HG03139 (cell line): Measurements from ENCODE around the gene UBALD2.
A peak's percentile ranks its signal among the peaks of the same experiment; 100 is the strongest.
"Not testable (repeated sequence)": the region's sequence is repeated elsewhere in the genome, so short reads cannot be mapped to it uniquely, and the experiment has no call there.

Experiments
- ATAC-seq: cut with Tn5 transposase; IDR thresholded peaks from one replicate; pipeline ENCODE4 v1.9.1; 2021; ENCODE audit not compliant: unreplicated experiment

UBALD2 gene

DNA sequence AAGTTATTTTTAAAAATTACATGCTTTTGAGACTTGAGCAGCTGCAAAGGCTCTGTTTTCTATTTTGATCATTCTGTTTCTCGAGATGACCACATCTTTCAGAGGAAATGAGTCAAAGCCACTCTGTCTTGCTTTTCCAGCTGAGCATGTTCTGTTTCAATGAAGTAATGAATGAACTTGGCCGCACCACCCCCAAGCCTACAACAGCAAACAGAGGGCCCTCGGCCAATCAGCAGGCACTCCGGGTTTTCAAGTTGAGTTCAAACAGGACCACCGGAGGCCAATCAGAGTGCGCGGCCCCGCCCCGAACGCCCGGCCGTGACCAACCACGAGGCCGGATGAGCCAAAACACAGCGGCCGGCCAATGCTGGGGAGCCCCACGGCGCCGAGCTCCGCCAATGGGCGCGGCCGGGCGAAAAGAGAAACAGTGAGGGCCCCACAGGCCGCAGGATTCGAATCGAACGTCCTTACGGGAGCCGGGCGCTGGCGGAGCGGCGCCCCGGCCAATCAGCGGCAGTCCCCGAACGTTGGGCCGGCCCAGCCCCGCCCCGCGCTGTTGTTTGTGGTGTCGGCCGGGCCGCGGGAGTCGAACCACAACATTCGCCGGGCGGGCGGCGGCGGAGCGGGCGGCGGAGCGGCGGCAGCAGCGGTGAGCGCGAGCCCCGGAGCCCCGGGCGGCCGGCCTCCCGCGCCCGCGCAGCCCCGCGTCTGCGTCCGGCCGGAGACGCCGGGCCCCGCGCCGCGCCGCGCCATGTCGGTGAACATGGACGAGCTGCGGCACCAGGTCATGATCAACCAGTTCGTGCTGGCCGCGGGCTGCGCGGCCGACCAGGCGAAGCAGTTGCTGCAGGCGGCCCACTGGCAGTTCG, at the start of gene UBALD2:
UBALD2 (plus strand) TSS at position 594 of the 869 bp plus-strand sequence; CDS start at position 752, 158 bp downstream.
- peak; percentile 73 for ATAC-seq

DNA sequence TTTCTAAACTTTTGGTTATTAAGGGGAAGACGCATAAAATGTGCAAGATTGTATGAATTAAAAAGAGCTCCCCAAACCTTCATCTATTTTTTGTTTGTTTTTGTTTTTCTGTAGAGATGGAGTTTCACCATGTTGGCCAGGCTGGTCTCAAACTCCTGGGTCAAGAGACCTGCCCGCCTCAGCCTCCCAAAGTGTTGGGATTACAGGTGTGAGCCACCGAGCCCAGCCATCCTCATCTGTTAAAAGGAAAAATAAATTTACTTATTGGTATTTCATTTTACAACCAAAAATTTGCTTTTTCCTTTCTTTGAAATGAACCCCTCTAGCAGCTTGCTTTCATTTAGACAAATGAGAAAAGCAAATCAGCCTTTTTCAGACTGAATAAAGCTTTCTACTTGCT, 48.1 kb upstream of the UBALD2 start:
- no peak for ATAC-seq

DNA sequence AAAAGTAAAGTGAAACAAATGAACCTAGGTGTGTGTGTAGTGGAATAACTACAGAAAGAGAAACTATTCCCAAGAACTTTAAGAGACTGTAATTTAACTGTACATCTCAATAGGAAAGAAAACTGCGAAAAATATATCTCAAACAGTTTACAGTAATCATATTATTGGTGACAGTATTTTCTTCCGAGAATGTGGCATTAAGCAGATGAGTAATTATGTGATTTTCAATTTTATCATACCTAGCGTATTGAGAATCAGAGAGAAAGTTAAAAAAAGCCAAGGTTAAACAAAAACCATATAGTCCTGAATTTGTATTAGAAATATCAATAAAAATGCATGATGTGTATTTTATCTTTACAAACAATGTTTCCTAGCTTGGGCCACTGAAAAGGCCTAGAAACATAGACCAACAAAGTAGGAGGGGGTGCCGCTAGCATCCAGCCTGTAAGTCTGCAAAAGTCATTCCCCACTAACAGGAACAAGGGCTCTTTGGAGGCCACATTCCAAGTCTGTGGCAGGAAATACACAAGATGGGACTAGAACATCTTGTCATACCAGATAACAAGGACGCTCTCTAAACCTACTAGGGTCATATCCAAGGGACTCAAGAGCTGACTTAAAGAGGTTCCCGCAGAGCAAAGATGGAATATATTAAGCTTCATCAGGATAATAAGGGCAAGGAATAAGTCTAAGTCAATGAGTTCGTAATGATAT, 45.3 kb upstream of the UBALD2 start:
- no peak for ATAC-seq

DNA sequence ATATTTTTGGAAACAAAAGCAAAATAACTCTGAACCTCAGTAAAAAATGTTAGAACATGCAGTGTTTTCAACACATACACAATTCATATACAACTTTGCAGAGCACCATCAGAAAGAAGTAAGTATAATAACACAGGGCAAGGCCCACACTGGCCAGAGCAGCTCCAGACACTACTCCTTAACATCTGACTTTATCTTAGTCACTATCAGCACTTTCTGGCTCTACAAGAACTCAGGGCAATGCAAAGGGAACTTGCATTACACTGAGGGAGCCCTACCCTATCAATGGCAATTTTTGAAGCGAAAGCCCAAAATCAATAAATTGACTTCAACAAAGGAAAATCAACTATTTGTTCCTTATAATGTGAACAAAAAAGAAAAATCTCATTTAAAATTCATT, 41.3 kb upstream of the UBALD2 start:
- no peak for ATAC-seq

DNA sequence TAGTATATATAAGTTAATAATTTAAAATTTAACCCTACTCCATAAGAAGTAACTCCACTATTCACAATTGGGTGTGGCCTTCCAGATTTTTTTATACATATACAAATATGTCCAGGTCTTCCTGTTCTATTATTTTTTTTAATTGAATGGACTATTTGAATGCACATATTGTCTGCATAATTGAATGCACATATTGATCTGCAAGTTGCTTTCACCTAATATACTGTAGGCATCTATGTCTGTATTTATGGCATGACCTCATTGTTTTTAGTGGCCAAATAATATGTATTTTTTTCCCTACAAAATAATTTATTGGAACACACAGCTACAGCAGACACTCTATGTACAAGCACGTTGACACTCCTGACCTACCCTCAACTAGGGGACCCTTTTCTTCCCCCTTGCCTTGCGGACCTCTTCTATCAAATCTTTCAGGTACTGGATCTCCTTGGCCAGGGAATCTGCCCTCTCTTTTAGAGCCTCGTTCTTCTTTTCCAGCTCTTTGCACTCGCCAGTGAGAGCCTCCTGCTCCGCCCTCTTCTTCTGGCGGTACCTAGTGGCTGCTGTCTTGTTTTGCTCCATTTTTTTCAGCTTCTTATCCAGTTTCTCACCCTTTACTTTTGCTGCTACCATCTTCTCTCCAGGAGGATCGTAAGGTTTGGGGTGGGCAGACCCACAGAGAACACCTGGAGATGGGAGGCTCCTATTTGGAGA, 39.6 kb upstream of the UBALD2 start:
- ATAC-seq = not testable (repeated sequence)

DNA sequence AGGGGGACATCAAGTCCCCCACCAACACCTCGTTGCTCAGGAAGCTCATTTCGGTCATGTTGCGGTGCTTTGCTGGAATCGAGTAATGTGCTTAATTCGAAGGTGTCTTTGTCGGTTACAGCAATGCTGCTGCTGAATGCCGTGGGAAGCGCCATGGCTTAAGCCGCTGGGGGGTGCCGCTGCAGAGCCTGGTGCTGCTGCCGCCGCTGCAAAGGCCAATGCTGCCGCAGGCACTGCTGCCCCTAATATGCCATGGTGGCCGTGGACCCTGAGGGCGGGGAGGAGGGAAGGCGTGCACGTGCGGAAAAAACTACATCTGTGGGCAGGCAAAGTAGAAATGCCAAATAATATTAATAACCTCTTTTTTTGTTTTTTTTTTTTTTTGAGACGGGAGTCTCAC, 38.4 kb upstream of the UBALD2 start:
- ATAC-seq = not testable (repeated sequence)

DNA sequence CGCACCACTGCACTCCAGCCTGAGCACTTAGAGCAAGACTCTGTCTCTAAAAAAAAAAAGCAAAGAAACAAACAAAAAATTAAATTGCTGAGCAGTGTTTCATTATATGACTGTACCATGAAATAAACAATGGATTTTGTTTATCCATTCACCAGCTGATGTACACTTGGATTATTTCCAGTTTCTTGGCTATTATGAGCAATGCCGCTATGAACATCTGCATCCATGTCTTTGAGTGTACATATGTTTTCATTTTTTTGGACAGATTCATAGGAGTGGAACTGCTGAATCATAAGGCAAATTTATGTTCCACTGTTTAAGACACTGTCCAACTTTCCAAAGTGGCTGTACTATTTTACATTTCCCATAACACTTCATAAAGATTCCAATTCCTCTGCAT, 32.8 kb upstream of the UBALD2 start:
- ATAC-seq = no peak

DNA sequence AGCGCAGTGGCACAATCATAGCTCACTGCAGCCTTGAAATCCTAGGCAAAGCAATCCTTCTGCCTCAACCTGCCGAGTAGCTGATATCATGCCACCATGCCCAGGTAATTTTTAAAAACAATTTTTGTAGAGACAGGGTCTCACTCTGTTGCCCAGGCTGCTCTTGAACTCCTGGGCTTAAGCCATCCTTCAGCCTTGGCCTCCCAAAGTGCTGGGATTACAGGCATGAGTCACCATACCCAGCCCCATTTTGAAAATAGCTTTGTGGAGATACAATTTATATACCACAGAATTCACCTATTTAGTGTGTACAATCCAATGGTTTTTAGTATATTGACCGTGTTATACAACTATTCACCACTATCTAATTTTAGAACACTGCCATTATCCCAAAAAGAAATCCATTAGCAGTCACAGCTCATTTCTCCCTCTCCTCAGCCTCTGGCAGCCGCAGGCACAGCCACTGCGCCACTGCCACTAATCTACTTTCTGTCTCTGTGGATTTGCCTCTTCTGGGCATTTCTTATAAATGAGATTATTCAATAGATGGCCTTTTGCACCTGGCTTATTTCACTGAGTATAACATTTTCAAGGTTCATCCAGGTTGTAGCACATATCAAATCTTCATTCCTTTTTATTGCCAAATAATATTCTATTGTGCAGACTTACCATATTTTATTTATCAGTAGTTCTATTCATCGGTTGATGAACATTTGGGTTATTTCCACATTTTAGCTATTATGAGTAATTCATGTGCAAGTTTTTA, 31.4 kb upstream of the UBALD2 start:
- ATAC-seq = no peak

DNA sequence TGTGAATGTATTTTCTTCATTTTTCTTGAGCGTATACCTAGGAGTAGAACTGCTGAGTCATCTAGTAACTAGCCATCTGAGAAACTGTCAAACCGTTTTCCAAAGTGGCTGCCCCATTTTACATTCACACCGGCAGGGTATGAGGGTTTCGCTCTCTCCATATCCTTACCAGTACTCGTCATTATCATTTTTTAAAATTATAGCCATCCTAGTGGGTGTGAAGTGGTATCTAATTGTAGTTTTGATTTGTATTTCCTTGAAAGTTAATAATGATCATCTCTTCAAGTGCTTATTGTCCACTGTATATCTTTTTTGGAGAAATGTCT, 30.8 kb upstream of the UBALD2 start:
- ATAC-seq = no peak

DNA sequence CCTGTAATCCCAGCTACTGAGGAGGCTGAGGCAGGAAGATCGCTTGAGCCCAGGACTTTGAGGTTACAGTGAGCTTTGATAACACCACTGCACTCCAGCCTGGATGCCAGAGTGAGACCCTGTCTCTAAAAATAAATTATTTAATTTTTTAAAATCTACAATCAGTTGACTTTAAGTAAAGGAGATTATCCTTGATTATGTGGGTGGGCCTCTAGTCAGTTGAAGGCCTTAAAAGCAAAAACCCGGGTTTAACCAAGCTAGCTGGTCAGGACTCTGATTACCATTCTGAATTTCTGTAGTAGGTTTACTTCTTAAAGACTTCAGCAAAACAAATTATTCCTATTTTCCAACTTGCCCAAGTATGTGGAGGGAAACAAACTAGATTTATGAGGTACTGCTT, 29.3 kb upstream of the UBALD2 start:
- ATAC-seq = no peak

DNA sequence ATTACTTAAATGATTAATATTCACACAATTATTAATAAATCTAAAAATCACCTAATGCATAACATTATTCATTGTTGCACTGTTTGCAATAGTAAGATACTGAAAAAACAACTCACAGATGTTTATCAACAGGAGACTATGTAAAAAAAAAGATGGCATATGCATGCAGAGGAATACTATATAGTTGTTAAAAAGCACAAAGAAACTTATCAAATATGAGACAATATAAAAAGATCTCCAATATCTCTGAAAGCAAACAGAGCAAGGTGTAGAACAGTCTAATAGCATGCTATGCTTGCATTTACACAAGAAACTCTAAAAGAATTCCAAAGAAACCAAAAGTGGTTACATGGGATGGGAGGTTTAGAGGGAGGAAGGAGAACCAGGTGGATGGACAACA, 28.5 kb upstream of the UBALD2 start:
- ATAC-seq = no peak

DNA sequence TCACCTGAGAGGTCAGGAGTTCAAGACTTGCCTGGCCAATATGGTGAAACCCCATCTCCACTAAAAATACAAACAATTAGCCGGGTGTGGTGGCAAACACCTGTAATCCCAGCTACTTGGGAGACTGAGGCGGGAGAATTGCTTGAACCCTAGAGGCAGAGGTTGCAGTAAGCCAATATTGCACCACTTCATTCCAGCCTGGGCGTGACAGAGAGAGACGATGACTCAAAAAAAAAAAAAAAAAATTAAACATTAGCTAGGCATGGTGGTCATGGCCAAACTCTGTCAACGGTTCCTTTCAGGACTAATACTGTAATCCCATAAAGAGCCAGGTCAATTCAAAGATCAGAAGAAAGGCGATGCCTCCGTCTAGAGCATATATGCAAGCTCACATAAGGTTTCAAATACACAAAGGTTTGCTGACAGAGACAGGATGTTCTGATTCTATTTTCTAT, 27.3 kb upstream of the UBALD2 start:
- no peak for ATAC-seq

DNA sequence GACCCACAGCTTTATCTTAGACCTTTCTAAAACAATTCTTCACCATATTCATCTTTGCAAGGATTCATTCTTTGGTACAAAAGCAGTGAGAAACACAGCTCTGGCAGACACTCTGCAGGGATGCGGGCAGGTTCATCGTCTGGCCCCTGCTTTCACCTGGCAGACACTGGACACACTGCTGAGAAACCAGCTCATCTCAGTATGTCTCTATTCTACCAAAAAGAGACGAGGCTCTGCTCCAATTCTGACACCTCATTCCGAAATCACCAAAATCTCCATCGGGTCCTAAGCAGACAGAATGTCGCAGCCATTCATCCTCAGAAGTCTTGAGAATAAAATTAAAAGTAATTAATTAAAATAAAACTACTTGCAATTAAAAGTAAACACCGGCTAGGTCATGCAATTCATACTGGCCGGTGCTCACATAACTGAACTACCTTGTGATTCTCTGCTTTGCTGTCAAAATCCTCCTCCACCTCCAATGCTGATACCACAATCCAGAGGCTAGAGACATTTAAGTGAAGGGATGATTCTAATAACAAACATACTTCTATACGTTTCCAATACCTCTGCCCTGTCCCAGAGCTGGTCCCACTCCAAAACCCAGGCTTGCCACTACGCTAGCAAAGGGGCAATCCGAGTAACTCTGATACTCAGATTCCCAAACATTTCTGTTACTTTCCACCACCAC, 26.2 kb upstream of the UBALD2 start:
- no peak for ATAC-seq

DNA sequence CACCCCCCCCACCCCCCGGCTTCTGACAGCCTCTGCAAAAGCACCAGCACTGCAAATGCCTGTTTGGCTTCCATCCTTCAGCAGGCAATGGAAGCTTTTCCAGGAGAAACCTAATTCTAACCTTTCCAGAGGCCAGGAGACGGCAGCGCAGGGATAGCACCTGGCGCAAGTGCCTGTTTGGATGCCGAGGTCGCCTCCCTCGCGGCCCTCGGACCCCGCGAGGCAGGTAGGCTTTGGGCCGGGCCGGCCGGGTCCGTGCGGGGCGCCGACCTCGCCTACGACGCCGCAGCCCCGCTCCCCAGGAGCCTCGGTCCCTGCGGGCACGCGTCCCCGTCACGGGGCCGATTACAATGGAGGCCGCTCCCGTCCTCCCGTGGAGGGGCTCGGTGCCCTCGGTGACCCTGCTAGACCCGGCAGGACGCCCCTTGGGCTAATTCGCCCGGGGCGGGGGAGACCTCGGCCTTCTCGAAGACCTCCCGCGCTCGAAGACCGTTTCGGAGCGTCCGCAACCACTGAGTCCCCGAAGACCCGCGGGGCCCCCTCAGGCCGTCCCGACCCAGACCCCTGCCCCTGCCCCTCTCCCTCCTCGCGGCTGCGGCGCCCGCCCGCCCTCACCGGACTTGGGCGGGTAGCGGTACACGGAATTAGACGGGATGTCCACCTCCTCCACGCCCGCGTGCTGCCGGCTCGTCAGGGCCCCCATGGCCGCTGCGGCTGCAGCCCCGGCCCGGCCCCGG, 25.4 kb upstream of the UBALD2 start:
- no peak for ATAC-seq

DNA sequence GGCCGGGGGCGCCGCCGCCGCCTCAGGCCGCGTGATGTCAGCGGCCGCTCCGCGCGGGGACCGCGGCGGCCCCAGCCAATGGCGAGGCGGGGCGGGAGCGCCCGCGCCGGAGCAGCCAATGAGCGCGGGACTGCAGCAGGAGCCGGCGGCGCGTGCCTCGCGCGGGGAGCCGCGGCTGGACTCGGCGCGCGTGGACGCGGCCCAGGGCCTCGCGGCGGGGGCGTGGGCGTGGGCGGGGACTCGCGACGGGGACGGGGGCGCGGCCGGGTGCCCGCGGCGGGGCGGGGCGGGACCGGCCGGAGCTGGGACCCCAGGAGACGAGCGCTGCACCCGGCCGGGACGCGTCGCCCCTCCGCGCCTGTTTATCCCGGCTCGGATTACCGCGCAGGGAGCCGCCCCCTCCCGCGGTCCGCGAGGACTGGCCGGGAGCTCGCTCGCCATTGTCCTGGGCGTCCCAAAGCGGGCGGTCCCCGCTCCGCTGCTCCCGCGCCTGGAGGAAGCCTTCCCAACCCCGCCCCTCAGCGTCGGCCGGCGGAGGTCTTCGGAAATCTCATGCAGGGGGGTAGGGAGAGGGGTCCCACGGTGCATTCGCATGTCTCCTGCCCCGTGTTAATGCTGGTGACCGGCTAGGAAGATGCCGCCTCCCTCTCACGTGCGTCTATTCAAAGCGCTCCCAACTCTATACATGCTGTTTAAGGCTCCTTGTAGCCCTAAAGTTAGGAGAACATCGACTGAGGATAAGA, 24.5 kb upstream of the UBALD2 start, which contains the start of gene RNF157:
RNF157 (minus strand) TSS at position 33 of the 743 bp plus-strand sequence. CDS start 253 bp downstream, outside the sequence.
- peak; percentile 53 for ATAC-seq

DNA sequence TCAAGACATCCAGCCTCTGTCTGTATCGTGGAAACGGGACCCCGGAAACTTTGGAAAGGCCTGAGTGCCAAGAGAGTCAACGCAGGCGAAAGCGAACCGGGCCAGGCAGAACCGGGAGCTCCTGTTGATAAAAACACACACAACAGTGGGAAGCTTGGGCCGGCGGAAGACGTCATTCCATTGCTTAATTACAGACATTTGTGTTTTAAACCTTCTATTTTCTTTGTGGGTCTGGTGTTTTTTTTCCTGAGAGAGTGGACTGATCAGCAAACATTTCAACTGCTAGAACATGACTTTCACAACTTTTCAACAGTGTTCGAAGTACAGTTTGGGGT, 24.0 kb upstream of the UBALD2 start:
- ATAC-seq = no peak

DNA sequence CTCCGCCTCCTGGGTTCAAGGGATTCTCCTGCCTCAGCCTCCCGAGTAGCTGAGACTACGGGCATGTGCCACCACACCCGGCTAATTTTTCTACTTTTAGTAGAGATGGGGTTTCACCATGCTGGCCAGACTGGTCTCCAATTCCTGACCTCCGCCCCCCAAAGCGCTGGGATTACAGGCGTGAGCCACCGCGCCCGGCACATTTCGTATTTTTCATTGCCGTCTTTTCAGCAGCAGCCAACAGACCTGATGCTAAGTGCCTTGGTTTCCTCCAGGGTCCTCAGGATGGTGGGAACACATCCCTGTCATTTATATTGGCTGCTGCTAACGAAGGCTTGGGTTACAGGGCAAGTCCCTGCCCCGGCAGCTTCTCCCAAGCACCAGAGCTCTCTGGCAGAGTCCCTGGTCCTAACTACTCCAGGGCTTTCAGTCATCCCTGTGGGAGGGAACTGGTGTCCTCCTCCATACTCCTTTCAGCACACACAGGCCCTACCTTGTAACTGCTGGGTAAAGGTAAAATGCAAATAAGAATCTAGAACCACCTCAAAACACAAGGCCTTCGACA, 23.4 kb upstream of the UBALD2 start:
- no peak for ATAC-seq

DNA sequence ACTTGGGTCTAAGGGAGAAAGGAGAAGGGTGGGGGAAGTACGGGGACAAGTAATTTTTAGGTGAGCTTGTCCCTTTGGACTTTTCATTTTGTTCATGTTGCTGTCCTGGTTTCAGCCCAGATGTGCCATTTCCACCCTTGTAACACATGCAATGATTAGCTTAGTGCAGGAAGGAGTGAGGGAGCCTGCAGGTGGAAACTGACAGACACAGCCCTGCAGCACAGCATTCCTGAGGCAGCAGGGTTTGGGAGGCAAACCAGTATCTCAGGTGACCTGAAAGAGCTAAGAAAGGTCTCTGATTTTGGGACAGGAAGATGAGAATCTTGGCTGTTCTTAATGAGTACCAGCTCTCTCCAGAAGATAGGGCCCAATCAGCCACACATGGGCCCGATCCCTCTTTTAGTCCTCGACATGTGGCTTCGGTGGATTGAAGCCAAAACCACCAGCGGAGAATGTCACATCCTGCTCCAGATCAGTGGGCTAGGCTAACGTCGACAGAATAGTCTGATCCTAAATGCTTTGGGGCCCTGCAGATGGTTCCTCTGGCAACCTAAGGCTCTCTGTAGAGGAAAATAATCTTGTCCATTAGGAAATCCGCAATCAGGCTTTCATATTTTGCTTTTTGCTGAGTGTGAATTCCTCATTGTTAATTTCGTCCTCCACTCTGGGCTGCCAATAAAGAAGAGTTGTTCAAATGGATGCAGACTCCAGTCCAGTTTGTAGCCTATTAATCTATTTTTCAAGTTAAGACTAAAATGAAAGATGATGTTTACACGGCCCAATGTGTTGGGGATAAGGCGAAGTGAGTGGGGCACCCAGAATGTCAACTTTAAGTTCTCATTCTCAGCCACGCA, 21.1 kb upstream of the UBALD2 start:
- ATAC-seq = no peak
